WTC11 (cell line): ENCODE results near the gene TMEM60.

ENCODE experiments used
- ATF3 ChIP-seq: sonication (generic); formaldehyde crosslinking; conservative IDR thresholded peaks from 2 replicates; pipeline ENCODE4 v1.8.1; 2022; ENCODE audit warnings: mild to moderate bottlenecking, missing genetic modification reagents
- CTCF ChIP-seq: fragments of 200-600 bp; IDR thresholded peaks from 2 replicates; pipeline ENCODE4 v1.8.0; 2022; ENCODE audit warnings: antibody characterized with exemption
- FOXJ3 ChIP-seq: sonication (generic); formaldehyde crosslinking; IDR thresholded peaks from 2 replicates; pipeline ENCODE4 v1.9.0; 2021; ENCODE audit warnings: missing genetic modification reagents, mild to moderate bottlenecking, borderline replicate concordance
- KAT7 ChIP-seq: sonication (generic); formaldehyde crosslinking; IDR thresholded peaks from 2 replicates; pipeline ENCODE4 v1.8.1; 2023; ENCODE audit warnings: missing genetic modification reagents, mild to moderate bottlenecking, borderline replicate concordance
- MAX ChIP-seq: sonication (generic); formaldehyde crosslinking; IDR thresholded peaks from 2 replicates; pipeline ENCODE4 v1.8.0; 2022; ENCODE audit warnings: mild to moderate bottlenecking, missing genetic modification reagents
- NR2C2 ChIP-seq: sonication (generic); formaldehyde crosslinking; IDR thresholded peaks from 2 replicates; pipeline ENCODE4 v1.8.0; 2022; ENCODE audit warnings: mild to moderate bottlenecking, missing genetic modification reagents
- TCF7 ChIP-seq: sonication (generic); formaldehyde crosslinking; IDR thresholded peaks from 2 replicates; pipeline ENCODE4 v1.8.0; 2022; ENCODE audit warnings: mild to moderate bottlenecking, low read depth, missing genetic modification reagents, moderate library complexity
- ZNF532 ChIP-seq: fragments of 250-450 bp; sonication (Bioruptor Pico); IDR thresholded peaks from 2 replicates; pipeline ENCODE4 v1.9.0; 2021; ENCODE audit warnings: mild to moderate bottlenecking, borderline replicate concordance
- TF ChIP-seq, protein P1 (sequence below): sonication (generic); formaldehyde crosslinking; IDR thresholded peaks from 2 replicates; pipeline ENCODE4 v1.8.0; 2022; ENCODE audit warnings: mild to moderate bottlenecking, missing genetic modification reagents
- TF ChIP-seq, protein P2 (sequence below): sonication (generic); formaldehyde crosslinking; IDR thresholded peaks from 2 replicates; pipeline ENCODE4 v1.8.0; 2022; ENCODE audit warnings: mild to moderate bottlenecking, missing genetic modification reagents
- TF ChIP-seq, protein P3 (sequence below): sonication (generic); formaldehyde crosslinking; IDR thresholded peaks from 2 replicates; pipeline ENCODE4 v1.8.1; 2022; ENCODE audit warnings: missing genetic modification reagents, borderline replicate concordance
- TF ChIP-seq, protein P4 (sequence below): sonication (generic); formaldehyde crosslinking; IDR thresholded peaks from 2 replicates; pipeline ENCODE4 v1.8.0; 2022; ENCODE audit warnings: missing genetic modification reagents

GRCh38 chr7:77839919-77840318, 41.7 kb upstream of the TMEM60 start:
- TF ChIP-seq KAT7 (CRISPR knock-in tag), result no peak
- TF ChIP-seq, protein P1, sequence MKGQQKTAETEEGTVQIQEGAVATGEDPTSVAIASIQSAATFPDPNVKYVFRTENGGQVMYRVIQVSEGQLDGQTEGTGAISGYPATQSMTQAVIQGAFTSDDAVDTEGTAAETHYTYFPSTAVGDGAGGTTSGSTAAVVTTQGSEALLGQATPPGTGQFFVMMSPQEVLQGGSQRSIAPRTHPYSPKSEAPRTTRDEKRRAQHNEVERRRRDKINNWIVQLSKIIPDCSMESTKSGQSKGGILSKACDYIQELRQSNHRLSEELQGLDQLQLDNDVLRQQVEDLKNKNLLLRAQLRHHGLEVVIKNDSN (CRISPR knock-in tag), result no peak
- no peak for TF ChIP-seq ATF3 (CRISPR knock-in tag)
- no peak for TF ChIP-seq CTCF
- TF ChIP-seq MAX (CRISPR knock-in tag), result no peak
- TF ChIP-seq, protein P2, sequence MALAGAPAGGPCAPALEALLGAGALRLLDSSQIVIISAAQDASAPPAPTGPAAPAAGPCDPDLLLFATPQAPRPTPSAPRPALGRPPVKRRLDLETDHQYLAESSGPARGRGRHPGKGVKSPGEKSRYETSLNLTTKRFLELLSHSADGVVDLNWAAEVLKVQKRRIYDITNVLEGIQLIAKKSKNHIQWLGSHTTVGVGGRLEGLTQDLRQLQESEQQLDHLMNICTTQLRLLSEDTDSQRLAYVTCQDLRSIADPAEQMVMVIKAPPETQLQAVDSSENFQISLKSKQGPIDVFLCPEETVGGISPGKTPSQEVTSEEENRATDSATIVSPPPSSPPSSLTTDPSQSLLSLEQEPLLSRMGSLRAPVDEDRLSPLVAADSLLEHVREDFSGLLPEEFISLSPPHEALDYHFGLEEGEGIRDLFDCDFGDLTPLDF (CRISPR knock-in tag), result no peak
- TF ChIP-seq ZNF532, result no peak
- TF ChIP-seq, protein P3, sequence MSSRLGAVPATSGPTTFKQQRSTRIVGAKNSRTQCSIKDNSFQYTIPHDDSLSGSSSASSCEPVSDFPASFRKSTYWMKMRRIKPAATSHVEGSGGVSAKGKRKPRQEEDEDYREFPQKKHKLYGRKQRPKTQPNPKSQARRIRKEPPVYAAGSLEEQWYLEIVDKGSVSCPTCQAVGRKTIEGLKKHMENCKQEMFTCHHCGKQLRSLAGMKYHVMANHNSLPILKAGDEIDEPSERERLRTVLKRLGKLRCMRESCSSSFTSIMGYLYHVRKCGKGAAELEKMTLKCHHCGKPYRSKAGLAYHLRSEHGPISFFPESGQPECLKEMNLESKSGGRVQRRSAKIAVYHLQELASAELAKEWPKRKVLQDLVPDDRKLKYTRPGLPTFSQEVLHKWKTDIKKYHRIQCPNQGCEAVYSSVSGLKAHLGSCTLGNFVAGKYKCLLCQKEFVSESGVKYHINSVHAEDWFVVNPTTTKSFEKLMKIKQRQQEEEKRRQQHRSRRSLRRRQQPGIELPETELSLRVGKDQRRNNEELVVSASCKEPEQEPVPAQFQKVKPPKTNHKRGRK (CRISPR knock-in tag), result no peak
- no peak for TF ChIP-seq FOXJ3 (CRISPR knock-in tag)
- TF ChIP-seq TCF7 (CRISPR knock-in tag), result no peak
- TF ChIP-seq, protein P4, sequence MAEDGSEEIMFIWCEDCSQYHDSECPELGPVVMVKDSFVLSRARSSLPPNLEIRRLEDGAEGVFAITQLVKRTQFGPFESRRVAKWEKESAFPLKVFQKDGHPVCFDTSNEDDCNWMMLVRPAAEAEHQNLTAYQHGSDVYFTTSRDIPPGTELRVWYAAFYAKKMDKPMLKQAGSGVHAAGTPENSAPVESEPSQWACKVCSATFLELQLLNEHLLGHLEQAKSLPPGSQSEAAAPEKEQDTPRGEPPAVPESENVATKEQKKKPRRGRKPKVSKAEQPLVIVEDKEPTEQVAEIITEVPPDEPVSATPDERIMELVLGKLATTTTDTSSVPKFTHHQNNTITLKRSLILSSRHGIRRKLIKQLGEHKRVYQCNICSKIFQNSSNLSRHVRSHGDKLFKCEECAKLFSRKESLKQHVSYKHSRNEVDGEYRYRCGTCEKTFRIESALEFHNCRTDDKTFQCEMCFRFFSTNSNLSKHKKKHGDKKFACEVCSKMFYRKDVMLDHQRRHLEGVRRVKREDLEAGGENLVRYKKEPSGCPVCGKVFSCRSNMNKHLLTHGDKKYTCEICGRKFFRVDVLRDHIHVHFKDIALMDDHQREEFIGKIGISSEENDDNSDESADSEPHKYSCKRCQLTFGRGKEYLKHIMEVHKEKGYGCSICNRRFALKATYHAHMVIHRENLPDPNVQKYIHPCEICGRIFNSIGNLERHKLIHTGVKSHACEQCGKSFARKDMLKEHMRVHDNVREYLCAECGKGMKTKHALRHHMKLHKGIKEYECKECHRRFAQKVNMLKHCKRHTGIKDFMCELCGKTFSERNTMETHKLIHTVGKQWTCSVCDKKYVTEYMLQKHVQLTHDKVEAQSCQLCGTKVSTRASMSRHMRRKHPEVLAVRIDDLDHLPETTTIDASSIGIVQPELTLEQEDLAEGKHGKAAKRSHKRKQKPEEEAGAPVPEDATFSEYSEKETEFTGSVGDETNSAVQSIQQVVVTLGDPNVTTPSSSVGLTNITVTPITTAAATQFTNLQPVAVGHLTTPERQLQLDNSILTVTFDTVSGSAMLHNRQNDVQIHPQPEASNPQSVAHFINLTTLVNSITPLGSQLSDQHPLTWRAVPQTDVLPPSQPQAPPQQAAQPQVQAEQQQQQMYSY (CRISPR knock-in tag), result no peak
- no peak for TF ChIP-seq NR2C2 (CRISPR knock-in tag)
